Activated naive CD4-positive, alpha-beta T cell treated with anti-CD3 and anti-CD28 coated beads, Interleukin-2, amount 50 U/mL, for 16 hours (primary cell): ENCODE measurements around the gene FANCC.

Experiments
- DNase-seq: peaks from one replicate; pipeline ENCODE4 v3.0.0-alpha.2; 2020

The FANCC gene, protein sequence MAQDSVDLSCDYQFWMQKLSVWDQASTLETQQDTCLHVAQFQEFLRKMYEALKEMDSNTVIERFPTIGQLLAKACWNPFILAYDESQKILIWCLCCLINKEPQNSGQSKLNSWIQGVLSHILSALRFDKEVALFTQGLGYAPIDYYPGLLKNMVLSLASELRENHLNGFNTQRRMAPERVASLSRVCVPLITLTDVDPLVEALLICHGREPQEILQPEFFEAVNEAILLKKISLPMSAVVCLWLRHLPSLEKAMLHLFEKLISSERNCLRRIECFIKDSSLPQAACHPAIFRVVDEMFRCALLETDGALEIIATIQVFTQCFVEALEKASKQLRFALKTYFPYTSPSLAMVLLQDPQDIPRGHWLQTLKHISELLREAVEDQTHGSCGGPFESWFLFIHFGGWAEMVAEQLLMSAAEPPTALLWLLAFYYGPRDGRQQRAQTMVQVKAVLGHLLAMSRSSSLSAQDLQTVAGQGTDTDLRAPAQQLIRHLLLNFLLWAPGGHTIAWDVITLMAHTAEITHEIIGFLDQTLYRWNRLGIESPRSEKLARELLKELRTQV

GRCh38 chr9:95317119-95317892 is at the start of gene FANCC:
FANCC (minus strand) TSS chr9:95317709; CDS start chr9:95249291, 68,418 bp downstream.
- peak; percentile 90 for DNase-seq

GRCh38 chr9:95366731-95367325 is 49.3 kb upstream of the FANCC start:
- DNase-seq: no peak

- no peak for DNase-seq
These were observed 48.3 kb upstream of the FANCC start for GRCh38 chr9:95365766-95366165.

GRCh38 chr9:95363051-95363841 is 45.7 kb upstream of the FANCC start:
- no peak for DNase-seq

DNA sequence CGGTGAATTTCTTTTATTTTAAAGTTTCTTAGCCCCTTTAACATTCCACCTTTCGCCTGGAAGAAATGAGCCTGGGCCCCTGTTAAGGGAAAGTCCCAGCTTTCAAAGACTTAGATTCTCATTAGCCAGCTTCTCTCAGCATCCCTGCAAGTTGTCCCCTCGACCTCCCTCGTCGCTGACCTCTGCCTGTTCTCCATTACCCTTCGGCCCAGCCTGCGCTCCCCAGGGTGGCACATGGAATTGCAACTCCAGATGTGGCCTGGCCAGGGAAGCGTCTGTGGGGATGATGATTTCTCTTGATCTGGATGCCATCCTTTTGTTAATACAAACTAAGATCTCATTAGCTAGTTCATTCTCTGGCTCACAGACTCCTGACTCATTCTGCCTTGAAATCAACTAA is 43.4 kb upstream of the FANCC start:
- DNase-seq: no peak

- no peak for DNase-seq
These were observed 39.8 kb upstream of the FANCC start for GRCh38 chr9:95357316-95357715.

- no peak for DNase-seq
These were observed 38.0 kb upstream of the FANCC start for GRCh38 chr9:95355500-95355899.

DNA sequence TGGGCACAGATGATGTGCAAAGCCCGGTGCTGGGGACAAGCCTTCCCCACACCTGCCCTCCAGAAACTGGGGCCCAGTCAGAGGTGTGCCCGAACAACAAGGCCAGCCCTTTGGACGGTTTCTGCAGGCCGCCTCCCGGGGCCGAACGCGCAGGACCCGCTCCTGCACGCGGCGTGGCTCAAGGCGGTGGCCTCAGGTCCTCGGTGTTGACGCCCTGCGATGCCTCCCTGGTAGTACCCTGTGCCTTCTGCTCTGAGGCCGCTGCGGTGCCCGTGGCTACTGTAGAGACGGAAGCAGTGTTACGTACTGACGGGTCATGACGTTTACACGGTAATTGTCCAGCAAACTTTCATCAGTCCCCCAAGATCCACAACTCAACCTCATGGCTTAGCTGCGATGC is 33.5 kb upstream of the FANCC start:
- no peak for DNase-seq

DNA sequence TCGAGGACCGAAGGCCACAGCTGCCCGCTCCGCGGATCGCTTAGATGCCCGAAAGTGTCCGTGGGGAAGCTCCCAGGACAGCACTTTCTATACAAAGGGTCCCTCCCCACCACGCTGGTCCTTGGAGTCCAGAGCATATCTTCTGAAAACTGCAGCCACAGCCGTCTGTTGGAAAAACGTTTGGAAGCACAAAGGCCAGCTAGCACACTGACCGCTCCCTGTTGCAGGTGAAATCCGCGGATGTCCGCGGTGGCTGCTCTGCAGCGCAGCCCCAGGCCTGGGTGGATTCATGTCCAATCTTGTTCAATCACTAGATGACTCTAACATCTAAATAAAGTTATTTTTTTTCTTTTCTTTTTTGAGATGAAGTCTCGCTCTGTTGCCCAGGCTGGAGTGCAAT is 32.8 kb upstream of the FANCC start:
- DNase-seq: no peak

GRCh38 chr9:95349091-95350038 is 31.9 kb upstream of the FANCC start:
- DNase-seq: no peak

DNA sequence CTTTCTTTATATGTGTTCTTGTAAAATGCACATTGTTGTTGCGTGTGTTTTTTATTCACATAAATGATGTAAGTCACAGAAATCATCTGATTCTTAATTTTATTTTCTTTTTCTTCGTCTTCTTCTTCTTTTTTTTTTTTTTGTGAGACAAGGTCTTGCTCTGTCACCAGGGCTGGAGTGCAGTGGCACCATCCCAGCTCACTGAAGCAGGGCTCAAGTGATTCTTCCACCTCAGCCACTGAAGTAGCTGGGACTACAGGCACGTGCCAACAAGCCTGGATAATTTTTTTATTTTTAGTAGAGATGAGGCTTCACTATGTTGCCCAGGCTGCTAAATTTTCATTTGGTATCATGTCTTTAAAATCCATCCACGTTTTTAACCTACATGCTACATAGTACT is 28.5 kb upstream of the FANCC start:
- DNase-seq: no peak

GRCh38 chr9:95344735-95345325 is 27.3 kb upstream of the FANCC start:
- DNase-seq: no peak

DNA sequence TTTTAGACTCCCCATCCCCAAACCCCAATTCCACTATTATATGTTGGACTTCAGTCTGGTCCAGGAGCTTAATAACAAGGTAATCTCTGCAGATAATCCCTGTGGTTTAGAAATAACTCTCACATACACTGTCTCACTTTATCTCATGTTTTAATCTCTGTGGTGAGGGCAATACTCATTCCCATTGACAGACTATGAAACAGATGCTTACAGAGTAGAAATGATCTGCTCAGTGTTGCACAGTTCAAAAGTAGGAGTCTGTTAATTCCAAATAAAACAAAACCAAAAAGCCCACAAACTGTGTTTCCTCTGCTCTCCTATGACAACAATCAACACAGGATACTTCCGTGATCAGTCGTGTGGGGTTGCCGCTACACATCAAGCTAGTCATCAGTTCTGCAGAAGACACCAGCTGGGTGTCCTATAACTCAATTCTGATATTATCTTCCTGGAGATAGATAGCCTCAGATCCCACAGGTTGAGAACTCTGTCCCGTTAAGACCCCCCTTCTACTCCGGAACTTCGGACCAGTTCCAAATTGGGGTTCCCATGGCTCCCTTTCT is 26.3 kb upstream of the FANCC start:
- DNase-seq: no peak

DNA sequence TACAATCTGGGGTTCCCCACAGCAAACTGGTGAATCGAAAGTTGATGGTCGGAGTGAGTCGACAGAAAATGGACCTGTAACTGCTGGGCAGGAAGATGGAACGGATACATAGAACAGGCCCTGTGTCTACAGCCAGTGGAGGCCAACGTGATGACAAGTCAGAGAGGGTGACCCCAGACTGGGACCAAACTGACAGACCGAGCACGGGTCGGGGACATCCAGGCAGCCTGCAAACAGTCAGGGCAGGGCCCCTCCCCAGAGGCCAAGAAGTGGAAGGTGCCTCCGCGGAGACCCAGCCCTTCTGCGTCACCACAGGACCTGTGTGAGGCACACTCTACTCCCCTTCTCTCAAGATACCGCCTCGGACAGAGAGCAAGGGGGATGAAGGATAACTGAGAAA is 25.1 kb upstream of the FANCC start:
- no peak for DNase-seq

DNA sequence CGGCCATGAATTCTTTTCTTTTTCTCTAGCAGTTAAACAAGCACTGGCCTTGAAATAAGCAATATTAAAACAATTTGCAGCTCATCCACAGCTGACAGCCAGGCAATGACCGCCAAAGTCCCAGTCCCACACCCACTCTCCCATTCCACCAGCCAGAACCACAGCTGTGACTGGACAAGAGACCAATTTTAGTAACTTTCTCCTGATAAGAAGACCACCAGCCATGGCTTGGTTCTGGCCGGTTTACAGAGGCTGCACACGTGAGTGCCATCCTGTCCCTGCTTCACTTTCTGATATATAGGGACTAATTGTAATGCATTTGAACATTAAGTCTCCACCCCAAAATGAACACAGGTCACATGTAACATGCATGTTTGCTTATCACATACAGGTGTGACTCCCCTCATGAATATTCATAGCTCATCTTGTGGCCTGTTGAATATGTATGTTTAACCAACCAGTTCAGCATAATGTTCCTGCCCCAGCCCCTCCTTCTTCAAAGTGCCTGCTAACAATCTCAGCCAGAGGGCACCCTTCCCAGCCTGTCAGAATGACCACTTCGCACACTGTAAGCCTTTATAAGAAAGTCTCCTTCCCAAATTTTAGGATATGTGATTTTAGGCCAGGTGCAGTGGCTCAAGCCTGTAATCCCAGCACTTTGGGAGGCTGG is 23.9 kb upstream of the FANCC start:
- no peak for DNase-seq

GRCh38 chr9:95338243-95338642 is 20.7 kb upstream of the FANCC start:
- DNase-seq: no peak

DNA sequence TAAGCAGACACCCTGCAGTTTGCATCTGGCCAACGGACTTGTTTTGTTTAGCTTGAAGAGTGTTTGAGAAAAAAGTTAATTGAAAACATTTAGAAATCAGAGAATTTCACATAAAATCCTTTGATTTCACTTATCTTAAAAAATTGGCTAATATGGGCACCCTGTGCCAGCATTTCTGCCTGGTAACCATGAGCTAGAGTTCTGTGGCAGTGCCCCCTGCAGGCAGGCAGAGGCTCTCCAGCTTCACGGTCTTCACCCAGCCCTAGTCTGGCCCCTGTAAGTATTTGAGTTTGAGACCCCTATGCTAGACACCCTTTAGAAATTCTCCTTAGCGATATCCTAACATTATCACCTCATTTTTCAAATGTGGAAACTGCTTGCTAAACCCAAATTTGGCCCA is 18.8 kb upstream of the FANCC start:
- DNase-seq: peak; percentile 40

DNA sequence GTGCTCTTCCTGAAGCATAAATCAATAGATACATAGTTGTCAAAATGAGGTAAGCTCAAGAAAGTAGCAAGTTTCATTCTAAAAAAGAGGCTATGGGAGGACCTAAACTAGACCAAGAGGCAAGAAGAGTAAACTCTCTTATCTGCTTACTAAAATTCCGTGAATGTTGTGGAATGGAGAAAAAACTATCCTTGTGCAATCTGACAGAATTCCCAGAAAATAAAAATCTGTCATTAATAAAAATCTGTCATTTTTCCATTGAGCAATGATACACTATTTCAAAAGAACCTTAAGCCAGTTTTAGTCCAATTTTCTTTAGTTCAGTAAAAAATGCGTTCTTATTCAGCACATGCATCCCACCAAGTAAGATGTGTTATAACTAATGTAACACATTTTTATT is 15.9 kb upstream of the FANCC start:
- no peak for DNase-seq

- DNase-seq: no peak
These were observed 15.4 kb upstream of the FANCC start for GRCh38 chr9:95332860-95333259.

- DNase-seq: no peak
These were observed 13.4 kb upstream of the FANCC start for GRCh38 chr9:95330720-95331404.
